Kidney glomerular epithelial cell (primary cell): ENCODE data around the gene ORAI2.
"Not testable (repeated sequence)": the region's sequence is repeated elsewhere in the genome, so short reads cannot be mapped to it uniquely, and the experiment has no call there.

Experiments
- DNase-seq: peaks from one replicate; lab custom pipeline; 2025; lab: John Stamatoyannopoulos, UW

Gene ORAI2

DNA sequence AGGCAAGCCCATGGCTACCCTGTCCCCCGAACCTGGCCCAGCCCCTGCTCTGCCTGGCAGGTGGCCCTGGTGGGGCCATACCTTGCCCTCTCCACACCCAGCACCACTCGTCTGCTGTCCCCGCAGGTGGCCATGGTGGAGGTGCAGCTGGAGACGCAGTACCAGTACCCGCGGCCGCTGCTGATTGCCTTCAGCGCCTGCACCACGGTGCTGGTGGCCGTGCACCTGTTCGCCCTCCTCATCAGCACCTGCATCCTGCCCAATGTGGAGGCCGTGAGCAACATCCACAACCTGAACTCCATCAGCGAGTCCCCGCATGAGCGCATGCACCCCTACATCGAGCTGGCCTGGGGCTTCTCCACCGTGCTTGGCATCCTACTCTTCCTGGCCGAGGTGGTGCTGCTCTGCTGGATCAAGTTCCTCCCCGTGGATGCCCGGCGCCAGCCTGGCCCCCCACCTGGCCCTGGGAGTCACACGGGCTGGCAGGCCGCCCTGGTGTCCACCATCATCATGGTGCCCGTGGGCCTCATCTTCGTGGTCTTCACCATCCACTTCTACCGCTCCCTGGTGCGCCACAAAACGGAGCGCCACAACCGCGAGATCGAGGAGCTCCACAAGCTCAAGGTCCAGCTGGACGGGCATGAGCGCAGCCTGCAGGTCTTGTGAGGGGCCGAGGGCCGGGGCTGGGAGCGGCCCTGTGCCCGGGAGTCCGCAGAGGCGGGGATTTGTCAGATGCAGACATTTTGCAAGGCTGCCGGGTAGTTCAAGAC lies 13.2 kb downstream of the ORAI2 start:
- no peak for DNase-seq

GRCh38 chr7:102447311-102447710 lies 13.9 kb downstream of the ORAI2 start:
- DNase-seq, result no peak

- DNase-seq, result no peak
Observed at GRCh38 chr7:102449136-102449535, 15.8 kb downstream of the ORAI2 start.

DNA sequence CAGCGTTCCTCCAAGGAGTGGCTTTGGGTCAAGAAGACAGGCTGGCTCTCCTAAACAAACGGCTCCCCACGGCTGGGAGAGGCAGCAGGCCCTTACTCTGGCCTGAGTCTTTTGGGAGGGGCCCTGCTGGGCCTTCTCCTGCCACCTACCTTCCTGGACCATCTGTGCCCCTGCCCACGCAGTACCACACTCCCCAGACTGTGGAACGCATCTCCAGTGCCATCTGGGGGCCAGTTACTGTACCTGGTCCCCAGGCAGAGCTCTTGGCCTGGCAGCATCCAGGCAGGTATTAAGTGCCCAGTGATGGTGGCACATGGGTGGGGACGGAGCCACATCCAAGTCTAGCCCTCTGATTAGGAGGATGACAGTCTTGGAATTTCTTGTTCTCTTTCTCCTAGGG lies 16.9 kb downstream of the ORAI2 start:
- no peak for DNase-seq

- DNase-seq, result no peak
Observed at GRCh38 chr7:102451371-102452054, 18.1 kb downstream of the ORAI2 start.

DNA sequence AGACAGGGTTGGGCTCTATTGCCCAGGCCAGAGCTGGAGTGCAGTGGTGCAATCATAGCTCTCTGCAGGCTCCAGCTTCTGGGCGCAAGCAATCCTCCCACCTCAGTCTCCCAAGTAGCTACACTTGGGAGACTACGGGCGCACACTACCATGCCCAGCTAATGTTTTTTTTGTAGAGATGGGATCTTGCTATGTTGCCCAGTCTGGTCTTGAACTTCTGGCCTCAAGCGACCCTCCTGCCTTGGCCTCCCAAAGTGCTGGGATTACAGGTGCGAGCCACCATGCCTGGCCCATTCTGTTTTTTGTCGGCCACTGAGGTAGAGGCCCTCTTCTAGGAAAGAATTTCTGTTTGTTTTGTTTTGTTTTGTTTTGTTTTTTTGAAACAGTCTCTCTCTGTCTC lies 19.1 kb downstream of the ORAI2 start:
- DNase-seq, result no peak

- no peak for DNase-seq
Observed at GRCh38 chr7:102453319-102453718, 19.9 kb downstream of the ORAI2 start.

DNA sequence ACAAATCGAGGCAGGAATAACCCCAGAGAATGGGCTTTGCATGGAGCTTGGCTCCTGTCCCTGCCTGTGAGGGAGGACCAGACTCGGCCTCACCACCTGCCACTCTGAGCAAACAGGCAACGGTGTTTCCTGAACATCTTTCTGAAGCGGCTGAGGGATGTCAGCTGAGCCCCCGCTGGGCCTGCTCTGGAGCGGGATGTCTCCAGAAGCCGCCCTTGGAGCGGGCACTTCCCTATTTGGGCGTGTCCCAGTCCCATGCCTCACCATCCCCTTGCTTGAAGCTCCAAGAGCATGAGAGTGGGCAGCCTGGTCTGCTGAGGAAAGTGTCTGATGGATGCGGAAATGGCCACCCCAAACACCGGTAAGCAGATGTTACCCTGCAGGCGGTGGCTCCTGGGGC lies 21.1 kb downstream of the ORAI2 start:
- no peak for DNase-seq

DNA sequence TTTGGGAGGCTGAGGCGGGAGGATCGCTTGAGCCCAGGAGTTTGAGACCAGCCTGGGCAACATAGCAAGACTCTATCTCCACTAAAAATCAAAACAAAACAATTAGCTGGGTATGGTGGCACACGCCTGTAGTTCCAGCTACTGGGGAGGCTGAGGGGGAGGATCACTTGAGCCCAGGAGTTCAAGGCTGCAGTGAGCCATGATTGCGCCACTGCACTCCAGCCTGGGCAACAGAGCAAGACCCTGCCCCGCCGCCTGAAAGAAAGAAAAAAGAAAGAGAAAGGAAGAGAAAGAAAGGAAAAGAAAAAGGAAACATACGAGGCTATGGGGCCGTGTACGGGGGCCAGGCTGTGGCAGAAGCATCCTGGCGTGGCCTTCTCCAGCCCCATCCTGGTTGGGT lies 21.6 kb downstream of the ORAI2 start:
- DNase-seq, result not testable (repeated sequence)

DNA sequence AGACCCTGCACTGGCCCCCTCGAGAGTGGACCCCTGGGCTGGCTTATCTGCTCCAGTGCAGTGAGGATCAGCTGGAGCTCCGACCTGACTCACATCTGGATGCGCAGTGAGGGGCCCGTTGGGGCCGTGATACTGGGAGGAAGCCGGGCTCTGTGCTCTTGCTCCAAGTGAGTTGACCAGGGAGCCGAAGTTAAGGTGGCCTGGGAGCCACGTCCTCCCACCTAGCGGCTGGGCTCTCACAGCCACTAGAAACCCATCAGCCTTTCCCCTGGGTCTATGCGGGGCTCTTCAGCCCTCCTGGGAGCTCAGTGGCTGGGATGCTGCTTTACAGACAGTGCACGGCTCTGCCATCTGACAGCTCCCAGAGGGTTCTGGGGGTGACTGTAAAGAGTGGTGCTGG lies 22.2 kb downstream of the ORAI2 start:
- DNase-seq, result no peak

DNA sequence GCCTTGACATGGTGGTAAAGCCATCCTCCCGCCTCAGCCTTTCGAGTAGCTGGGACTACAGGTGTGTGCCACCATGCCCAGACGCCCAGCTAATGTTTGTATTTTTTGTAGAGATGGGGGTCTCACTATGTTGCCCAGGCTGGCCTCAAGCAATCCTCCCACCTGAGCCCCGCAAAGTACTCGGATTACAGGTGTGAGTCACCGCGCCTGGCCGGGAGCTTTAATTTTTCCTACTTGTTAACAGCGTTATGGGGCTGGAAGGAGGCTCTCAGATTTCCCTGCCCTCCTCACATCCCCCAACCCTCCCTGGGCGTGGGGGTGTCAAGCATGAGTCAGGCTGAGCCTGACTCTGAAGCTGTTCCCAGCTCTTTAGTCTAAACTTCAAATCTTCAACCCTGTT lies 23.0 kb downstream of the ORAI2 start:
- no peak for DNase-seq

DNA sequence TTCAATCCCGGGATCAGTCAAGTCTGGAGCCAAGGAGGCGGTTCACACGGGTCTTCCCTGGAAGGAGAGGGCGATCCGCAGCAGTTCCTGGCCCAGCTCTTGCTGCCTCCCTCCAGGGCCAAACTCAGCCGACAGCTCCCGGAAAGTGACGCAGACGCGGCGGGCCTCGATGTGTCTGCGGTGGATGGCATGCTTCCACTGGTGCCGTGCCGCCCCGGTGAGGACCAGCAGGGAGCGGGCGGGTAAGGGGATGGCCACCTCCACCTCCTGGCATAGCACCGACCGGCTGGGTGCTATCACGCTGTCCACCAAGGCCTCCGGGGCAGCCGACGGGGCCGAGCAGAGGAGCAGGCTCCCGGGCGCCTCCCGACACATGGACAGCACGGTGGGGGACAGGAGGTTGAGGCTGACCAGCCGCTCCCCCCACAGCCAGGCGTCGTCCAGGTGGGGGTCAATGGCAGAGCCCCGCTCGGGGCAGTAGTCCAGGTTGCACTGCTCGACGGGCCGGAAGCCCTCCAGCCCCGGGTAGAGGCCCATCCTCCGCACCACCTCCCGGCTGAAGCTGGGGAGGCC lies 24.1 kb downstream of the ORAI2 start:
- no peak for DNase-seq

- DNase-seq, result no peak
Observed at GRCh38 chr7:102459221-102459844, 26.0 kb downstream of the ORAI2 start.

GRCh38 chr7:102460467-102460866 lies 27.1 kb downstream of the ORAI2 start:
- no peak for DNase-seq

GRCh38 chr7:102463841-102464576 lies 30.6 kb downstream of the ORAI2 start:
- DNase-seq, result peak; percentile 40

DNA sequence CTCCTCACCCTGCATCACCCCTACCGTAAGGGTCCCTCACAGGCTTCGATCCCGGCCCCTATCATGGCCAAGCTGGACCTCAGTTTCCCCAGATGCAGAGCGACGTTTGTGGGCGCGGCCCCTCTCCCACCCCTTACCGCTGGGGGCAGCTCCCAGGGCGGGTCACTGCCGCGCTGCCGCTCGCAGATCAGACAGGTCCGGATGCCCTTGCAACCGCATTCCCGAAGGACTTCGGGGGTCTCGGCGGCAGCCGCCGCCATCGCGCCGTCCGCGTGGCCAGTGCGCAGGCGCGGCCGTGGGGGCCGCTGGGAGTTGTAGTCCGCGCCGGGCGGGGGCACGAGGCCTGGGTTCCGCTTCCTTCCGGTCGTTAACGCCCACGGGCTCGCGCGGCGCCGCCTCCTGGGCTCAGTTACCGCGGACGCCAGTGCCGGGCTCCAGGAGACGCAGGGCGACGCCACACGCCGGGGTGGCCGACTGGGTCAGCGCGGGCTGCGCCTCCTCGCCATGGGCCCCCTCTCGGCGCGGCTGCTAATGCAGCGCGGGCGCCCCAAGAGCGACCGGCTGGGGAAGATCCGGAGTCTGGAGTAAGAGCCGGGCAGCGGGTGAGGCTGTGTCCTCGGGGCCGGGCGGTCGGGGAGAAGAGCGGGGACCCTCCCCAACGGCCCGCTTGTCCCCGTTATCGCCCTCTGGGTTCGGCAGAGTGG lies 31.4 kb downstream of the ORAI2 start, which contains the start of the genes ALKBH4 and LRWD1:
TSS of gene ALKBH4 (minus strand) at position 287 of the 704 bp plus-strand sequence. CDS start at position 260, 27 bp downstream.
TSS of gene LRWD1 (plus strand) at position 408 of the 704 bp plus-strand sequence. CDS start at position 505, 97 bp downstream.
- DNase-seq, result peak; percentile 77

- no peak for DNase-seq
Observed at GRCh38 chr7:102466097-102466496, 32.7 kb downstream of the ORAI2 start.

DNA sequence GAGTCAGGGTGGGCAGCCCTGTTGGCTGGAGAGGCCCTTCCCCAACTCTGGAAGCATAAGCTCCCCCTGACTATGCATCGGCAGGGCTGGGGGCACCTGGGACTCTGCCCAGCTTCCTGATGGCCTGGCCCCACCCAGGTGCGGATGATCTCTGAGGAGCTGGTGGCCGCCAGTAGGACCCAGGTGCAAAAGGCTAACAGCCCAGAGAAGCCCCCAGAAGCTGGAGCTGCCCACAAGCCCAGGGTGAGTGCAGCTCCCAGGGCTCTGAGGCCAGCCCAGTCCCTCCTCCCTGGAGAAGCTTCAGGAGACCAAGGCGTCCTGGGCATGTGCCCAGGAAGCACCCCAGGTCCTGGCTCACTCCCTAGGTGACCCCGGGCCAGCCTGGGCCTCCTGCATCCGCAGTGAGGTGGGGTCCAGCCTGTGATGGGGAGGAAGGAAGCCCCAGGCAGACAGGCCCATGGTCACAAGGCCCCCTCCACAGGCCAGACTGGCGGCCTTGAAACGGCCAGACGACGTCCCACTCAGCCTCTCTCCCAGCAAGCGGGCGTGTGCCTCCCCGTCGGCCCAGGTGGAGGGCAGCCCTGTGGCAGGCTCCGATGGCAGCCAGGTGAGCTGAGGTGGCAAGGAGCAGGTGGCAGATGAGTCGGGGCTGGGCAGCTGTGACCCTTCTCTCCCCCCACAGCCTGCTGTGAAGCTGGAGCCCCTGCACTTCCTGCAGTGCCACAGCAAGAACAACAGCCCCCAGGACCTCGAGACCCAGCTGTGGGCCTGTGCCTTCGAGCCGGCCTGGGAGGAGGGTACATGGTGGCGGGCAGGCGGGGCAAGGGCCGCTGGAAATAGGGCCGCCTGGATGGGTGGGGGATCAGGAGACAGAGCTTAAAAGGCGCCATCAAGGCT lies 34.5 kb downstream of the ORAI2 start:
- DNase-seq, result no peak

DNA sequence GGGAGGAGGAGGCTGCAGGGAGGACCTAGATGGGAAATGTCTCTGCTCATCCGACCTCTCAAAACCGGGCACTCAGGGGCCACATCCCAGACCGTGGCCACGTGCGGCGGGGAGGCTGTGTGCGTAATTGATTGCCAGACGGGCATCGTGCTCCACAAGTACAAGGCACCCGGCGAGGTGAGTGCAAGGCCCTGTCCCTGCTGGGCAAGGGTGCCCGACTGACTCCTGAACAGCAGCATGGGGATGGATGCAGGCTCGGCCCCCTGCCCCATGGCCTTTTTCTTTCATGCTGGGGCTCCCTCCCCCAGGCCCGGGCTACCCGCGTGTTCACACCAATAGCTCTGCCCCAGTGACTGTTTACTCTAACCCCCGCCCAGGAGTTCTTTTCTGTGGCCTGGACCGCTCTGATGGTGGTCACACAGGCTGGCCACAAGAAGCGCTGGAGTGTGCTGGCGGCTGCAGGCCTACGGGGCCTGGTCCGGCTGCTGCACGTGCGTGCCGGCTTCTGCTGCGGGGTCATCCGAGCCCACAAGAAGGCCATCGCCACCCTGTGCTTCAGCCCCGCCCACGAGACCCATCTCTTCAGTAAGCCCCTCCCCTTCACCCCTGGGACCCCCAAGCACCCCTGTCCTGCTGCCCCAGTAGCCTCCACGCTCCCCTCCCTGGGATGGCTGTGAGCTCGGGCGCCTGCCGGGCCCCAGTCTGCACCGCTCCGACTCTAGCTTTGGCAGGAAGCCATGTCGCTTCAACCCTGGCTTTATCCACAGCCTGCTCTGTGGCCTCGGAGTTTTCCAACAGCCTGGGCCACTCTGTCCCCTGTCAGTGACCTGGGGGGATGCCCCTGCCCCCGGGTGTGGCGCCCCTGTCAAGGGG lies 35.3 kb downstream of the ORAI2 start:
- no peak for DNase-seq
